ENCODE data around the gene RNLS.
A peak's percentile ranks its signal among the peaks of the same experiment; 100 is the strongest.

Gene RNLS

GRCh38 chr10:88551246-88551645 is 31.9 kb downstream of the RNLS start:
- DNase-seq, result no peak

- DNase-seq, result no peak
Observed at GRCh38 chr10:88546497-88546896, 36.6 kb downstream of the RNLS start.

GRCh38 chr10:88545359-88545758 is 37.8 kb downstream of the RNLS start:
- no peak for DNase-seq

- no peak for DNase-seq
Observed at GRCh38 chr10:88544140-88544870, 38.8 kb downstream of the RNLS start.

- DNase-seq, result no peak
Observed at GRCh38 chr10:88542522-88542921, 40.6 kb downstream of the RNLS start.

- DNase-seq, result no peak
Observed at GRCh38 chr10:88541116-88541626, 41.9 kb downstream of the RNLS start.

- DNase-seq, result no peak
Observed at GRCh38 chr10:88540351-88540750, 42.8 kb downstream of the RNLS start.

- no peak for DNase-seq
Observed at GRCh38 chr10:88538048-88538447, 45.1 kb downstream of the RNLS start.

GRCh38 chr10:88537322-88537721 is 45.8 kb downstream of the RNLS start:
- DNase-seq, result no peak

GRCh38 chr10:88536437-88536836 is 46.7 kb downstream of the RNLS start:
- DNase-seq, result no peak

- peak in 1 of 2 experiments; percentile 1 for DNase-seq
Observed at GRCh38 chr10:88534072-88534665, 48.9 kb downstream of the RNLS start.

GRCh38 chr10:88531392-88532052 is 51.6 kb downstream of the RNLS start:
- no peak for DNase-seq

GRCh38 chr10:88530629-88531391 is 52.3 kb downstream of the RNLS start:
- DNase-seq, result no peak

- DNase-seq, result no peak
Observed at GRCh38 chr10:88530093-88530492, 53.0 kb downstream of the RNLS start.

- no peak for DNase-seq
Observed at GRCh38 chr10:88528806-88529570, 54.1 kb downstream of the RNLS start.

- no peak for DNase-seq
Observed at GRCh38 chr10:88528201-88528600, 54.9 kb downstream of the RNLS start.

- DNase-seq, result no peak
Observed at GRCh38 chr10:88527245-88527644, 55.9 kb downstream of the RNLS start.

- DNase-seq, result no peak
Observed at GRCh38 chr10:88526501-88527105, 56.5 kb downstream of the RNLS start.

GRCh38 chr10:88525371-88526069 is 57.6 kb downstream of the RNLS start:
- DNase-seq, result no peak

GRCh38 chr10:88523739-88524400 is 59.2 kb downstream of the RNLS start:
- DNase-seq, result no peak

GRCh38 chr10:88522715-88523114 is 60.4 kb downstream of the RNLS start:
- DNase-seq, result no peak
